Neural progenitor cell (in vitro differentiated cells): Measurements from ENCODE around the gene CREB5.

Experiments
- EZH2 ChIP-seq: fragments of 200-600 bp; sonication (generic); IDR thresholded peaks from 2 replicates; pipeline ENCODE4 v1.6.1; 2017; ENCODE audit warnings: antibody characterized with exemption, mild to moderate bottlenecking, moderate library complexity
- EZH2phosphoT487 ChIP-seq: fragments of 200-600 bp; sonication (generic); IDR thresholded peaks from 2 replicates; pipeline ENCODE4 v1.6.1; 2017; ENCODE audit warnings: antibody characterized with exemption
- TF ChIP-seq, protein P1 (sequence below): fragments of 200-600 bp; sonication (generic); IDR thresholded peaks from 2 replicates; pipeline ENCODE4 v1.5.1; 2017; ENCODE audit warnings: antibody characterized with exemption, mild to moderate bottlenecking

DNA sequence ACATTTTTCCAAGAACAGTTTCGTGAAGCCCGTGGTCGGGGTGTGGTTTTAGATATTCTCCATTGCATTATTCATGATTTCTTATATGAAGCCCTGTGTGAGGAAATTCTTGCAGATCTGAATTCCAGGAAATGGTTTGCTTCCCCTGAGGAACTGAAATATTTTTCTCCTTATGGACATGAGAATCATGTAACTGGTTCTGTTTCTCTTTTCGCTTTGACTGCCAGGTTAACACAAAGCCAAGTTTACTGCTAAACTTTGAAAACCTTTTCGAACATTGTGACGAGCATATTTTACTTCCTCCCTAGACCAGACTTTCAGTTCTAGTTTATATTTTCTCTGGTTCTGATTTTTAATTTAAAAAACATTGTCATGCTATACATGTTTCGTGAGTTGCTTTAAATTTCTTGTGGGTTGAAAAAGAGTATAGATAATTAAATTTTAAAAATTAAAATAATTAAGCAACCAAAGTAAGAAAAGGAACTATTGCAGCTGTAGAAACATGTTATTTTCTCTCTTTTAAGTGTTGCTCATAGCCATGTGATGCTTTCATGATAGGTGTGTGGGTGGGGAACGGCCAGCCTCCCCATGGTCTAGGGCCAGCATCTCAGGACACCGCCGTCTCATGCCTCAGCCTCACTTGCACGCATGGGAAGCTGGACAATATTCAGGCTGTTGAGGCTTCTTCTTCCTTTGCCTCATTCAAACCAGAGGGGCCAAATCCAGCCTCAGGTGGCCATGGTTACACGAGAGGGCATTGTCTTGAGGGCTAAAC is 97.1 kb downstream of the CREB5 start:
- TF ChIP-seq, protein P1, sequence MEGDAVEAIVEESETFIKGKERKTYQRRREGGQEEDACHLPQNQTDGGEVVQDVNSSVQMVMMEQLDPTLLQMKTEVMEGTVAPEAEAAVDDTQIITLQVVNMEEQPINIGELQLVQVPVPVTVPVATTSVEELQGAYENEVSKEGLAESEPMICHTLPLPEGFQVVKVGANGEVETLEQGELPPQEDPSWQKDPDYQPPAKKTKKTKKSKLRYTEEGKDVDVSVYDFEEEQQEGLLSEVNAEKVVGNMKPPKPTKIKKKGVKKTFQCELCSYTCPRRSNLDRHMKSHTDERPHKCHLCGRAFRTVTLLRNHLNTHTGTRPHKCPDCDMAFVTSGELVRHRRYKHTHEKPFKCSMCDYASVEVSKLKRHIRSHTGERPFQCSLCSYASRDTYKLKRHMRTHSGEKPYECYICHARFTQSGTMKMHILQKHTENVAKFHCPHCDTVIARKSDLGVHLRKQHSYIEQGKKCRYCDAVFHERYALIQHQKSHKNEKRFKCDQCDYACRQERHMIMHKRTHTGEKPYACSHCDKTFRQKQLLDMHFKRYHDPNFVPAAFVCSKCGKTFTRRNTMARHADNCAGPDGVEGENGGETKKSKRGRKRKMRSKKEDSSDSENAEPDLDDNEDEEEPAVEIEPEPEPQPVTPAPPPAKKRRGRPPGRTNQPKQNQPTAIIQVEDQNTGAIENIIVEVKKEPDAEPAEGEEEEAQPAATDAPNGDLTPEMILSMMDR: no peak
- TF ChIP-seq EZH2: no peak
- TF ChIP-seq EZH2phosphoT487: no peak
